Neural progenitor cell (in vitro differentiated cells): ENCODE results near the gene SRXN1.

Experiments used
- CTCF ChIP-seq: fragments of 200-600 bp; sonication (generic); IDR thresholded peaks from 2 replicates; pipeline ENCODE4 v1.5.1; 2017; ENCODE audit warnings: antibody characterized with exemption, mild to moderate bottlenecking
- EZH2phosphoT487 ChIP-seq: fragments of 200-600 bp; sonication (generic); IDR thresholded peaks from 2 replicates; pipeline ENCODE4 v1.6.1; 2017; ENCODE audit warnings: antibody characterized with exemption

GRCh38 chr20:626579-626978 is 26.4 kb downstream of the SRXN1 start:
- TF ChIP-seq CTCF = no peak
- no peak for TF ChIP-seq EZH2phosphoT487
